GM18951 (cell line): ENCODE measurements around the gene ADTRP.
"Not testable (repeated sequence)": the region's sequence is repeated elsewhere in the genome, so short reads cannot be mapped to it uniquely, and the experiment has no call there.

ENCODE experiments used
- POLR2A ChIP-seq: IDR thresholded peaks from 4 replicates; pipeline ENCODE4 v1.6.1; 2011; ENCODE audit warnings: mild to moderate bottlenecking; ENCODE audit not compliant: insufficient read length, insufficient read depth; ENCODE audit errors: extremely low read depth
- in situ Hi-C: fragments of 300-500 bp; cut with MboI; formaldehyde crosslinking; loops from one replicate; pipeline ENCODE4 v1.12.0; 2022; ENCODE audit warnings: low sequenced_read_pairs, mixed read lengths, inconsistent platforms; ENCODE audit not compliant: unreplicated experiment

The ADTRP gene

DNA sequence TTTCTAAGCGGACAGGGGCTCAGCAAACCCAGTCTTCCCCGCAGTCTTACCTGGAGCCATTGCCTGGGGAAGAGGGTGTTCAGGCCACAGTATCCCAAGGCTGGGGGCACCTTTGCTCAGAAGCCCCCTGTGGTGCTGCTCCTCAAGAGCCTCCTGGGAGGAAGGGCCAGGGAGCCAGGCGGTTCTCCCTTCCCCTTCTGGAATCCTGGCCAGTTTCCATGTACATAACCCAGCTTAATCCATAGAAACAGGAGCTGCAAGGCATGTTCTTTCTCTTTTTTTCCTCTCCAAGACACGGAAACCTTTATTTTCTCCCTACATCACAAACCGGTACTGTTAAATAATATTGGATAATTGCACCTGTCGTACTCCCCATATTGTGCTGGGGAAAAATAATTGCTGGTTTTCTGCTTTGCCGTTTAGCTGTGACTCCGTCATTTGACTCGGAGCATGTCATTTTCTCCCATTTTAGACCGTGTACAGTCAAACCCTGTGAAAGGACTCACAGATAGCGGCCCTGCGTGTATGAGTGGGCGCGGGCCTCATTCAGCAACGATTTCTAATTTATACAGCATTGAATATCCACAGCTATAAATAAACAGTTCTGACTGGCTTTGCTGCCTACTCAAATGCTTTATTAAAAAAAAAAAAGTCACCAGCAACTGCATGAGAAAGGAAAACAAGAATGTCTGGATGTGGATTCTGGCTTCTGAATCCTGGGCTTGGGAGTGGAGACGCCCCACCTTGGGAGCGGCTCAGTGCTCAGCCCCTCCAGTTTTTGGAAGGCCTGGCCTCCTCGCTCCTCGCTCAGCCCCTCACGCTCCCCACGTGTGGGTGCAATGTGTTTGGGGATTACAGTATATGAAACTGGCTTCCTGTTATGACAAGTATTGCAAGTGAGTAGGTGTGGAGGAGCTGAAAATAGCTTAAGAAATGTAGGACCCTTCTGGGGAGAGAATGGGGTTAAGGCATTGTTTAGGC is 67.3 kb downstream of the ADTRP start:
- in situ Hi-C loops: no loop called here
- TF ChIP-seq POLR2A: no peak

DNA sequence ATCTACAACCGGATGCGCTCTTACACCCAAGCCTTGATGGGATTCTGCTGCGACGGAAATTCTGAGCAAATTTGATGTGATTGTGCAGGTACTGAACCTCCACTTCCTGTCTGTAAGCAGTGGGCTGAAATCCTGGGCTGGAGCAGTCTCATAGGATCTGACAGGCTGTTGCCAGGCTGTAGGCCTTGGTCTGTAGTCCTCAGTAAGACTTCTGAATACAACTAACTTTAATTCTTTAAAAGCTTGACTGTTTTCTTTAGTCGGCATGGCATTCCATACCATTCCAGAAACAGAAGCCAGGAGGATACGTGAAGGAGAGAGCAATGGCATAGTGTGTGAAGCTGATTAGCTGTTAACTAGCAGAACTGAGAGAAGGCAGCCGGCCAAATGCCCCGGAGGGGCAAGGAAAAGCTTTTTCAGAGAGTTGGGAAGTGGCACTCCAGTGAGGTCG is 68.3 kb downstream of the ADTRP start:
- no peak for TF ChIP-seq POLR2A
- in situ Hi-C loops: no loop called here

DNA sequence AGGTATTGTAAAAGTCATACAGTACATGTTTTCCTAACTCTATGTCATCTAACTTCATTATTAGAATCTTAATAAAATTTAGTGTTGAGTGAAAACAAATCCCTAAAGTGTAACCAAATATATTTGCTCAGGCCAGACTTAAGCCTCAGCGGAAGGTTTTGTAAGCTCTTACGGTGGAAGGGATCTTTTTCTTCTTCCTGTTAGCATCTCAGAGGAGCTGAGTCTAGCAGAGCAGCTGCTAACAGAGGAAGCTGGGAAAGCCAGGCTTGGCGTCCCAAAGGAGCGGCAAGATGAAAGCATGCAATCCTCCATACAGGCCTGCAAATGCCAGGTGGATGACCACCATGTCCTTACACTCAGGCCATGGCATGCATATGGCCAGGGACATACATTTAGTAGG is 72.4 kb downstream of the ADTRP start:
- no peak for TF ChIP-seq POLR2A
- in situ Hi-C loops: no loop called here

DNA sequence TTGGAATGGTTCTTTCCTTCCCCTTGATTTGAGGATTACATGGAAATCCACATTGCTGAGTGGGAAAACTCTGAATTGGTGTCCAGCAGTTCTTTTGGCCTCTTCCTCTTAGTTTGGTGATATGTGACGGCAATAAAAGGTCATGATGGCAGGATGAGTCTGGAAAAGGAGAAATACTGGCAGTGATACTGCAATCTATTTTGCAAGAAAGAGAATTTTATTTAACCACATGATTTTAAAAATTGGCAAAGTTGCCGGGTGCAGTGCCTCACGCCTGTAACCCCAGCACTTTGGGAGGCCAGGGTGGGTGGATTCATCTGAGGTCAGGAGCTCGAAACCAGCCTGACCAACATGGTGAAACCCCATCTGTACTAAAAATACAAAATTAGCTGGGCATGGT is 73.1 kb downstream of the ADTRP start:
- no peak for TF ChIP-seq POLR2A
- in situ Hi-C loops: no loop called here

DNA sequence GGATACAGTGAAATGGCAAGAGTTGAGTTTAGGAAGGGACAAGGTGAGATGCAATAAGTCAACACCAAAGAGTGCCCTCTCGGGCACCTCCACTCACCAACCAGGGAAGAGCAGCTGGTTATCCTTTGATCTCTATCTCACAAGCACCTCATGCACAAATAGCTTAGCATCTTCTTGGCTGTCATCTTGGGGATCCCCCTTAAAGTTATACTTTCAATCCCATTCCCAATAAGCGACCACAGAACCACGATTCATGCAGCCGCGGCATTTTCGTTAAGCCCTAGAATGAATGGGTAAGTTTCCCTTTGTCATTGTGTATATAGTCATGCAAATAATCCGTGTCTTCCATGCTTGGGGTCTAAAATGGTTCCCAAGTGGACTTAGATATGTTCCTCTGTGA is 73.5 kb downstream of the ADTRP start:
- TF ChIP-seq POLR2A: no peak
- in situ Hi-C loops: no loop called here

DNA sequence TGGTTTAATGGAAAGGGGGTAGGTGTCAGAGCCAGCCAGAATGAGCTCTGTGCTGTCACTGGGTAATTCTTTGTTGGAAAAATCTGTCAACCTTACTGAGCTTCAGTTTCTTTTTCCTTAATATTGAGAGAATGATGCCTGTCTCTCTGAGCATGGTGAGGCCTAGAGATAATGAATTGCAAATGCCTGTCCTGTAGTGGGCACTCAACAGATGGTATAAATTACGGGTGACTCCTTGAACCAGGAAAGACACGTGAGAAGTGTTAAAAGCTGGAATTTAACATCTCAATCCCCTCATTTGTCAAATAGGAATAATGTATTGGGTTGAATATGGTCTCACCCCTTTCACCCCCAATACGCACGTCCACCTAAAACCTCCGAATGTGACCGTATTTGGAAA is 74.9 kb downstream of the ADTRP start:
- in situ Hi-C loops: no loop called here
- TF ChIP-seq POLR2A: no peak

DNA sequence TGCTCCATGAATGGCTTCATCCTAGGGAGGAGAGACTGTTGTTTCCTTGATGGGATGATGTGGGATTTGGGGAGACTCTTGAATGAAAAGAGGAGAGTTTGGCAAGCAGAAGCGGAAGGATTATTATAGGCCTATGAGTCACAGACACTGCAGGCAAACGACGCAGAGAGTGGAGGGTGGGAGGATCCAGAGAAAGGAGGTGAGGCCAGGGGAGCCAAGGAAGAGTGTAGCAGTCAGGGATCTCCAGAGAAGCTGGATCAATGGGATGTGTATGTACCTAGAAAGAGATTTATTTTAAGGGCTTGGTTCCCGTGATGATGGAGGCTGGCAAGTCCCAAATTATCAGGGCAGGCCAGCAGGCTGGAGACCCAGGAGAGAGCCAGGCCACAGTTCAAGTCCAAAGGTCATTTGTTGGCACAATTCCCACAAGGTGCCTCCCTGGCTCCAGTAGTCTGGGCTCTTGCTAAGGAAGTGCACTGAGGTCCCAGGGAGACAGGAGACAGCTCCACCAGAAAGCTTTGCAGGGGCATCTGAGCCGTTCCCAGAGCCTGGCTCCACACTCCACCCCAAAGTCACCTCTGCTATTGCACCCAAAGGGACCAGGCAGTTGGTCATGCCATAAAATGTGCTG is 76.0 kb downstream of the ADTRP start:
- no peak for TF ChIP-seq POLR2A
- in situ Hi-C loops: no loop called here

DNA sequence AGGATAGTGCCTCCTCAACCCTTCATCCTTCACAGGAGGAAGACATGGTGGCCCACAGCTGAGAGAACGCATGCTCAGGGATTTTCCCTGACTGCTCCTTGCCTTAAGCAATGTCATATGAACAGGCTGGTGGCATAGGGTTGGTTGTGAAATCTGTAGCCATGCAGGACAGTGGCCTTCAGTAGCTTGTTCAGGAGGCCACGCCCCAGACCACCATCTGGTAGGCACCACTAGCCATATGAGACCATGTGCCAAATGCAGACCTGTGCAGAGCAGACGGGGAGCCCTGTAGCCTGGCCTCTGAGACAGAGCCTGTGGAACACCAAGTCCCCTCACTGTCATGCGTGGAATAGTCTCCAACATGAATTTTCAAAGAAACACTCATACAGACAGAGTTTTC is 76.5 kb downstream of the ADTRP start:
- in situ Hi-C loops: no loop called here
- no peak for TF ChIP-seq POLR2A

DNA sequence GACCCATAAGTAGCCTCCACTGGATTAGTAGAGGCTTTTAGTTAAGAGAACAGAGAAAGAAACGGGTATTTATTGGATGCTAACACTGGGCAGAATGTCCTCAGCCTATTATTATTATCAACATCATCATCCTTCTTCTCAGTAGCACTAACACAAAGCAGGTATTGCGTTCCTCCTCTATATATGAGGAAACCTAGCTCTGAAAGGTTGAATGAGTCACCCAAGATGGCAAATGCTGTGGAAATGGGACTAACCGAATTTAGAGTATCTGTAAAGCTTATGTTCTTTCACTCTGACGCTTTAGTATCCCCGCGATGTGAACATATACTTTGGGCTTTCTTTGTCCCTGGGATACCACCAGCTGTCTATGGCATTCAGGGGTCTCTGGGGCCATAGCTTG is 77.0 kb downstream of the ADTRP start:
- in situ Hi-C loops: no loop called here
- TF ChIP-seq POLR2A: no peak

DNA sequence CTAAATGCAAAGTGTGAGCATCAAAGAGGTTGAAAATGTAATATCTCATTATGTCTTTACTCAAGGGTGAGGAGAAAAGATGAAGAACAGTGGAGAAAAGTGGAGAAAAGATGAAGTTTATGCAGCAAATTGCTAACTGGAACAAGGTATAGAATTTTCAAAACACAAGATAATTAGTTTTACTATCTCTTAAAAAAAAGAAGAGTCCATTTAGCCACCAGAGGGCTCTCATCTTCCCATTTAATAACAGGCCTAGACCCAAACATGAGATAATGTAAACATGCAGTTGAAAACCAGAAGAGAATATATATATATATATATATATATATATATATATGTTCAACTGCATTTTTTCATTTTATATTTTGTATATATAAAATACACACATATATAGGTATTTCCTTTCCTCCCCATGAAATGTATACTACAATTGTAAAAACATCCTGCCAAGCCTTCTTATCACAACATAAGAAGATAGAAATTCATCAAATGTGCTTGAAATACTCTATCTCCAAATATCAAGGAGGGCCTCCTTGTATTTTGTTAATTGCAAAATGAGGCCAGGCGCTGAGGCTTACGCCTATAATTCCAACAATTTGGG is 78.4 kb downstream of the ADTRP start:
- in situ Hi-C loops: no loop called here
- no peak for TF ChIP-seq POLR2A

DNA sequence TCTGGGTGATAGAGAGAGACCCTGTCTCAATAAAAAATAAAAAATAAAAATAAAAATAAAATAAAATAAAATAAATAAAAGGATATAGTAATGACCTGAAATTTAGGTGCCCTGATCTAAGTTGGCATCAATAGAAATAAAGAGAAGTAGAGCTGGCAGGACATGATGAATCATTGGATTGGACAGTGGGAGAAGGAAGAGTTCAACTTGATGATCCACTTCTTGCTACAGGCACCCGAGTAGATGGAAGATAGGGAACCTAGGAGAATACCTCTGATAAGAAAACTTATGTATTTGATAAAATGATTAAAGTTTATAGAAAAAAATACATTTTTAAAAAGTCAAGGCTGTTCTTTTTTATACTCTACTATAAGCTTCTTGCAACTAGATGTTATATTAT is 79.0 kb downstream of the ADTRP start:
- in situ Hi-C loops: no loop called here
- TF ChIP-seq POLR2A: no peak

DNA sequence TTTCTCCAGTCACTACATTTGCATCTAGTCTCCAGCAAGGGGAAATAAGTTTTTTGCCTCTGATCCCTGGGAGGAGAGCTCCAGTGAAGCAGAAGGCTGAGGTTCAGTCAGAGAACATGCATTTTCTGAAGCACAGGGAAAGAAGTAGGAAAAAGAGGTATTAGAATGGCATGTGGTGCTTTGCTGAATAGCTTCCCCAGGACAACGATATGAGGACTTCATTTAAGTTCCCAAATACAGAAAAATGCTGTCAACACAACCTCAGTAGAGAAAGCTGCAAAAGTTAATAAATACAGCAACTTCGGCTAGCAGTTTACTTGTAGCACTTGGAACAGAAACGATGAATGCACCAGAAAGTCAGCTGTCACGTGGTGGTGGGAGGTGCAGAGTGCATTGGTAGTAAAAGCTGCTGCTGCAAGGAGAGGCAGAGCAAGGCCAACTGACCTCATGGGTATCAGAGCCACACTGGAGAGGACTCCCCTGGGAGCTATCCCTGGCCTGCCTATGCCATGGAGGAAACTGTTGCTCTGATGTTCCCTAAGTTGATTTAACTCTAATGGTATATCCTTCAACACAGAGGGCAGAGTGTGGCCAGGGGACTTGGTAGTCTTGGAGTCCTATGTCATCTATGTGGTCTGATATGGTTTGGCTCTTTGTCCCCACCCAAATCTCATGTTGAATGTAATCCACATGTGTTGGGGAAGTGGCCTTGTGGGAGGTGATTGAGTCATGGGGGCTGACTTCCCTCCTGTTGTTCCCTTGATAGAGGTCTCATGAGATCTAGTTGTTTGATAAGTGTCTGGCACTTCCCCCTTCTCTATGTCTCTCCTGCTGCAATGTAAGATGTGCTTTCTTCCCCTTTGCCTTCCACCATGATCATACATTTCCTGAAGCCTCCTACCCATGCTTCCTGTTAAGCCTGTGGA is 85.9 kb downstream of the ADTRP start:
- TF ChIP-seq POLR2A: no peak
- in situ Hi-C loops: no loop called here

DNA sequence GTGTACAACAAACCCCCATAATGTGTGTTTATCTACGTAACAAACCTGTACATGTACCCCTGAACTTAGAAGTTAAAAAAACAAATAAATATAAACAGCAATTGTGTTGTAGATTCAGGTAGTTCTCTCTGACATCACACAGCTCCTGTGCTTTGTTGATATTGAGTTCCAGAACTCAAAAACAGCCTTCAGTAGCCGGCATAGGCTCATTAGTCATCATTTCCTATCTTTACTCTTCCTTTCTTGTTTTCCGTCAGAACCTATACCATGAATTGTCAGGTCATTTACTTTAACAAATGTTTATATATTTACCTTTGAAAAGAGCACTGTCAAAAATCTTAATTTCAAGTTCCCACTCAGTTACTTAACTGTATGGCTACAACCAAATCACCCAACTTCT is 88.8 kb downstream of the ADTRP start:
- in situ Hi-C loops: no loop called here
- no peak for TF ChIP-seq POLR2A

DNA sequence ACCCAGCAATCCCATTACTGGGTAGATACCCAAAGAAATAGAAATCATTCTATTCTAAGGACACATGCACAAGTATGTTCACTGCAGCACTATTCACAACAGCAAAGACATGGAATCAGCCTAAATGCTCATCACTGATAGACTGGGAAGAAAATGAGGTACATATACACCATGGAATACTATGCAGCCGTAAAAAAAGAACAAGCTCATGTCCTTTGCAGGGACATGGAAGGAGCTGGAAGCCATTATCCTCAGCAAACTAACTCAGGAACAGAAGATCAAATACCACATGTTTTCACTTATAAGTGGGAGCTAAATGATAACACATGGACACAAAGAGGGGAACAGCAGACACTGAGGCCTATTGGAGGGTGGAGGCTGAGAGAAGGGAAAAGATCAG is 89.2 kb downstream of the ADTRP start:
- in situ Hi-C loops: not testable (repeated sequence)
